ENCODE data around the gene DOCK3. TPM values are rescaled to one million over a fixed set of nuclear protein-coding genes. Genes with fewer than 3 reads are reported as not detected.

The DOCK3 gene
- total and polyA plus RNA-seq, 9 donors = 0.04 to 0.71 (median 0.27) TPM; not detected in 1

DNA sequence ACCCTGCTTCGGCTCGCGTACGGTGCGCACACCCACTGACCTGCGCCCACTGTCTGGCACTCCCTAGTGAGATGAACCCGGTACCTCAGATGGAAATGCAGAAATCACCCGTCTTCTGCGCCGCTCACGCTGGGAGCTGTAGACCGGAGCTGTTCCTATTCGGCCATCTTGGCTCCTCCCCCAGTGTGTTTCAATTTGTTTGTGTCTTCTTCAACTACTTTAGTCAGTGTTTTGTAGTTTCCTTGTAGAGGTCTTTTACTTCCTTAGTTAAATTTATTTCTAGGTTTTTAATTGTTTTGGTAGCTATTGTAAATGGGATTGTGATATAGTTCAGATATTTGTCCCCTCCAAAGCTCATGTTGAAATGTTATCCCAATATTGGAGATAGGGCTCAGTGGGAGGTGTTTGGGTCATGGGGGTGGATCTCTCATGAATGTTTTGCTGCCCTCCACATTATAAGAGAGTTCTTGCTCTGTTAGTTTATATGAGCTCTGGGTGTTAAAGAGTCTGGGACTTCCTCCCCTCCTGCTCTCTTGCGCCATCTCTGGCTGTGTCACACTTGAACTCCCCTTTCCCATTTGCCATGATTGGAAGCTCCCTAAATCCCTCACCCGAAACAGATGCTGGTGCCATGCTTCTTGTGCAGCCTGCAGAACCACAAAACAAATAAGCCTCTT is 304.4 kb downstream of the DOCK3 start:
- H3K27me3 ChIP-seq = no peaks in the 10 kb centered on the region
- intact Hi-C loops (cut with DNase I) = no loop called here
- no peak overlapping the region for H3K4me3 ChIP-seq
- no peak for TF ChIP-seq EP300 (IDR thresholded peaks at IDR 0.05)
- TF ChIP-seq POLR2A (IDR thresholded peaks at IDR 0.05) = no peak
- TF ChIP-seq, protein P1, sequence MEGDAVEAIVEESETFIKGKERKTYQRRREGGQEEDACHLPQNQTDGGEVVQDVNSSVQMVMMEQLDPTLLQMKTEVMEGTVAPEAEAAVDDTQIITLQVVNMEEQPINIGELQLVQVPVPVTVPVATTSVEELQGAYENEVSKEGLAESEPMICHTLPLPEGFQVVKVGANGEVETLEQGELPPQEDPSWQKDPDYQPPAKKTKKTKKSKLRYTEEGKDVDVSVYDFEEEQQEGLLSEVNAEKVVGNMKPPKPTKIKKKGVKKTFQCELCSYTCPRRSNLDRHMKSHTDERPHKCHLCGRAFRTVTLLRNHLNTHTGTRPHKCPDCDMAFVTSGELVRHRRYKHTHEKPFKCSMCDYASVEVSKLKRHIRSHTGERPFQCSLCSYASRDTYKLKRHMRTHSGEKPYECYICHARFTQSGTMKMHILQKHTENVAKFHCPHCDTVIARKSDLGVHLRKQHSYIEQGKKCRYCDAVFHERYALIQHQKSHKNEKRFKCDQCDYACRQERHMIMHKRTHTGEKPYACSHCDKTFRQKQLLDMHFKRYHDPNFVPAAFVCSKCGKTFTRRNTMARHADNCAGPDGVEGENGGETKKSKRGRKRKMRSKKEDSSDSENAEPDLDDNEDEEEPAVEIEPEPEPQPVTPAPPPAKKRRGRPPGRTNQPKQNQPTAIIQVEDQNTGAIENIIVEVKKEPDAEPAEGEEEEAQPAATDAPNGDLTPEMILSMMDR (IDR thresholded peaks at IDR 0.05) = no peak
- 93% methylated on average over 15 of the region's 15 CpGs for WGBS, 3 donors
- no peak overlapping the region for H3K27ac ChIP-seq
- no peaks in the 10 kb centered on the region for H3K36me3 ChIP-seq
- no peak for DNase-seq
- no peaks in the 10 kb centered on the region for H3K4me1 ChIP-seq (ENCODE audit: insufficient read depth)
- H3K9me3 ChIP-seq = no peaks in the 10 kb centered on the region

GRCh38 chr3:50982540-50983325 is 308.0 kb downstream of the DOCK3 start:
- Histone ChIP-seq H3K4me1 (ENCODE audit: insufficient read depth) (no peaks in the 10 kb centered on the region), H3K4me3 (no peak overlapping the region), H3K9me3 (no peaks in the 10 kb centered on the region), H3K27me3 (no peaks in the 10 kb centered on the region), H3K36me3 (no peaks in the 10 kb centered on the region), H3K27ac (no peak overlapping the region)
- TF ChIP-seq, protein P1 (IDR thresholded peaks at IDR 0.05) = no peak
- TF ChIP-seq EP300 (IDR thresholded peaks at IDR 0.05) (no peak), POLR2A (IDR thresholded peaks at IDR 0.05) (no peak)
- no peak for DNase-seq
- intact Hi-C loops (cut with DNase I) = no loop called here
- WGBS, 3 donors = 78 to 84% (median 78%) methylated on average over 9 of the region's 9 CpGs

DNA sequence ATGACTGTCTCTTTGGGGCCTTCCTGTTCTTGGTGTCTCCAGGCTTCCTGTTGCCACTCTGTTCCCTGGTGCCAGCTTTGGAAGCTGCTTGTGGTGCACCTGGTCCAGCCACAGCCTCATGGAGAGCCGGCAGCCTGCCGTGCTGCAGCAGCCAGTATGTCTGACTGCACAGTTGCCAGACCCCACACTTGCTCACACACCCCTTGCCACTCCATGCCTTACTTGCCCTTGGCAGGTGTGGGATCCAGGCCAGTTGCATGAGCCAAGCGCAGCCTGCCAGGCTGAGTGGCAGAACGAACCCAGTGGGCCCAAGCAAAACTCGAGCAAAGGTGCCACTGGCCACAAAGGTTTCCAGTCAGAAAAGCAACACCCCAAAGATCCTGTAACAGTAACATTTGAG is 309.2 kb downstream of the DOCK3 start:
- peaks cover 0 to 6% of the 10 kb centered on the region in 2 donors for H3K9me3 ChIP-seq
- 65 to 87% (median 85%) methylated on average over 5 of the region's 5 CpGs for WGBS, 3 donors

GRCh38 chr3:50985893-50986292 is 311.2 kb downstream of the DOCK3 start:
- no peak for DNase-seq
- H3K4me3 ChIP-seq = no peak overlapping the region
- H3K36me3 ChIP-seq = no peaks in the 10 kb centered on the region
- H3K27me3 ChIP-seq = no peaks in the 10 kb centered on the region
- intact Hi-C loops (cut with DNase I) = no loop called here
- 65 to 86% (median 72%) methylated on average over 1 of the region's 1 CpG for WGBS, 3 donors
- TF ChIP-seq EP300 (IDR thresholded peaks at IDR 0.05) = no peak
- TF ChIP-seq POLR2A (IDR thresholded peaks at IDR 0.05) = no peak
- TF ChIP-seq, protein P1 (IDR thresholded peaks at IDR 0.05) = no peak
- H3K4me1 ChIP-seq (ENCODE audit: insufficient read depth) = no peaks in the 10 kb centered on the region
- peaks cover 0 to 6% of the 10 kb centered on the region in 2 donors for H3K9me3 ChIP-seq
- no peak overlapping the region for H3K27ac ChIP-seq

More for the DNA sequence above, 309.2 kb downstream of the DOCK3 start:
- Histone ChIP-seq H3K36me3 (no peaks in the 10 kb centered on the region), H3K27me3 (no peaks in the 10 kb centered on the region), H3K4me1 (ENCODE audit: insufficient read depth) (no peaks in the 10 kb centered on the region), H3K27ac (no peak overlapping the region), H3K4me3 (no peak overlapping the region)
- TF ChIP-seq, protein P1 (IDR thresholded peaks at IDR 0.05) = no peak
- no peak for TF ChIP-seq POLR2A (IDR thresholded peaks at IDR 0.05)
- no peak for TF ChIP-seq EP300 (IDR thresholded peaks at IDR 0.05)
- intact Hi-C loops (cut with DNase I) = no loop called here
- DNase-seq = no peak

Measured in ovary (tissue), 9 donors.